ELF-1 (cell line): Measurements from ENCODE around the gene DEF6.

Source experiments
- DNase-seq: peaks from one replicate; pipeline ENCODE4 v3.0.0-alpha.2; 2016; ENCODE audit warnings: low read depth, low spot score

Gene DEF6, protein sequence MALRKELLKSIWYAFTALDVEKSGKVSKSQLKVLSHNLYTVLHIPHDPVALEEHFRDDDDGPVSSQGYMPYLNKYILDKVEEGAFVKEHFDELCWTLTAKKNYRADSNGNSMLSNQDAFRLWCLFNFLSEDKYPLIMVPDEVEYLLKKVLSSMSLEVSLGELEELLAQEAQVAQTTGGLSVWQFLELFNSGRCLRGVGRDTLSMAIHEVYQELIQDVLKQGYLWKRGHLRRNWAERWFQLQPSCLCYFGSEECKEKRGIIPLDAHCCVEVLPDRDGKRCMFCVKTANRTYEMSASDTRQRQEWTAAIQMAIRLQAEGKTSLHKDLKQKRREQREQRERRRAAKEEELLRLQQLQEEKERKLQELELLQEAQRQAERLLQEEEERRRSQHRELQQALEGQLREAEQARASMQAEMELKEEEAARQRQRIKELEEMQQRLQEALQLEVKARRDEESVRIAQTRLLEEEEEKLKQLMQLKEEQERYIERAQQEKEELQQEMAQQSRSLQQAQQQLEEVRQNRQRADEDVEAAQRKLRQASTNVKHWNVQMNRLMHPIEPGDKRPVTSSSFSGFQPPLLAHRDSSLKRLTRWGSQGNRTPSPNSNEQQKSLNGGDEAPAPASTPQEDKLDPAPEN

DNA sequence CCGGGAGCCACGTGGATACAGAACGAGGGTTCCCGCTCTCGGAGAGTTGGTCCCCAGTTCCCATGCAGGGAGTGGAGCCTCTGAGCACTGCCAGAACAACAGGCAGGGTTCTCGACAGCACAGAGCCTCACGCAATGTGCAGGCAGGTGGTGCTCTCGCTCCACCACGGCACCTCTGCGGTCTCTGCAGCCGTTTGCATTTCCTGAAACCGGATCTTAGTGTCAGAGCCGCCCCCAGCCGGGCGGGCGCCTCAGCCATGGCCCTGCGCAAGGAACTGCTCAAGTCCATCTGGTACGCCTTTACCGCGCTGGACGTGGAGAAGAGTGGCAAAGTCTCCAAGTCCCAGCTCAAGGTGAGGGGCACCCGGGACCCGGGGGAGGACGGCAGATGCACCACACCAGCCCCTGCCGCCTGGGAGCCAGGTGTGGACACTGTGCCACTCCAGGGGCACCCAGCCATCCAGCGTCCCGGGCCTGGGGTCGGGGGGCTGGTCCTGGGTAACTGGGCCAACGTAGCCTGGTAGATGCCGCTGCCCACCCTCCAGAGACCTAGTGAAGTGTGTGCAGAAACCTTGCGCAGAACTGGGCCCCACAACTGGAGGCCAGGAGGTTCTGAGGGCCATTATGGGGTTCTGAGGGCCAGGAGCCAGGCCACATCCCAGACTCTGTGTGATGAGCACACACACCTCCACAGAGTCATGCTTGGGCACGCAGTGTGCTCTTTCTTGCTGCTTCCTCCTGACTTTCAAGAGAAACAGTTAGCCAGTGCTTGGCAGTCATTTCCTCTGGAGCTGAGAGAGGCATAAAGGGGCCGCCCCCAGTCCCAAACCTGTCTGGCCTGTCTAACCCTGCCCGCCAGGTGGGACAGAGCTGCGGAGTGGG lies at the start of gene DEF6:
DEF6 (plus strand) TSS at position 218 of the 881 bp plus-strand sequence; CDS start at position 257, 39 bp downstream.
- peak; percentile 93 for DNase-seq

DNA sequence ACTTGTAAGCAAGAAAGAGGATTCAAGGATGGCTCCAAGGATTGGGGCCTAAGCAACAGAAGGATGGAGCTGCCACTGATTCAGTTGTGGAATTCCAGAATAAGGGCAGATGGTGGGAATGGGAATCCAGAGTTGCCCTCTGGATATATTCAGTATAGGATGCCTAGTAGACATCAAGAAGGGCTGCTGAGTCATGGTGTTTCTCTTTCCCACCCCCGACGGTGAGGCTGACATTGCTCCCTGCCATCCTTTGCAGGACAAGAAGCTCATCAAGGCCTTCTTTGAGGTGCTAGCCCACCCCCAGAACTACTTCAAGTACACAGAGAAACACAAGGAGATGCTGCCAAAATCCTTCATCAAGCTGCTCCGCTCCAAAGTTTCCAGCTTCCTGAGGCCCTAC lies 49.3 kb upstream of the DEF6 start:
- DNase-seq = no peak

DNA sequence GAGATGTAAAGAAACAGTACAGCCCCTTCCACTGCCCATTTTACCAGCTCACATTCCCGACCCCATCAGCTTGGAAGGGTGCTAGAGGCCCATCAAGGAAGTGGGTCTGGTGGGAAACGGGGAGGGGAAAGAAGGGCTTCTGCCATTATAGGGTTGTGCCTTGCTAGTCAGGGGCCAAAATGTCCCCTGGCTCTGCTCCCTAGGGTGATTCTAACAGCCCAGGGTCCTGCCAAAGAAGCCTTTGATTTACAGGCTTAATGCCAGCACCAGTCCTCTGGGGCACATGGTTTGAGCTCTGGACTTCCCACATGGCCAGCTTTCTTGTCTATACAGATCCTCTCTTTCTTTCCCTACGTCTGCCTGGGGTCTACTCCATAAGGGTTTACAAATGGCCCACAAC lies 48.7 kb upstream of the DEF6 start:
- DNase-seq = no peak

DNA sequence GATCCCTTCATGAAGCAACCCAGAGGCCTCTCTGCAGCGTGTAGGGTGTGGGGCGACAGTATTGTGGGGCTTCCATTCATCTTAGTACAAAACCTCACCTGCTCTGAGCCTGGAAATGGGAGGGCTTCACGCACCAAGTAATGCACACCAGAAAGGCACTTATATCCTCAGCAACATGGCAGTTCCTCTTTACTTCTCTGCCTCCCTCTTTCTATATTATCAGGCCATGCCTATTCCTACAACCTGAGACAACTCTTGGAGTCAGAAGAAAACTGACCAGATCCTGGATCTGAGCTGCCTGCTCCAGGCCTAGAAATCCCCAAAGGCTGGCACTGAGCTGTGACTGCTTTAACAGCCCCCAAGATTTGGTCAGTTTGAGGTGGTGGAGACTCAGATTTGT lies 45.7 kb upstream of the DEF6 start:
- DNase-seq = no peak

DNA sequence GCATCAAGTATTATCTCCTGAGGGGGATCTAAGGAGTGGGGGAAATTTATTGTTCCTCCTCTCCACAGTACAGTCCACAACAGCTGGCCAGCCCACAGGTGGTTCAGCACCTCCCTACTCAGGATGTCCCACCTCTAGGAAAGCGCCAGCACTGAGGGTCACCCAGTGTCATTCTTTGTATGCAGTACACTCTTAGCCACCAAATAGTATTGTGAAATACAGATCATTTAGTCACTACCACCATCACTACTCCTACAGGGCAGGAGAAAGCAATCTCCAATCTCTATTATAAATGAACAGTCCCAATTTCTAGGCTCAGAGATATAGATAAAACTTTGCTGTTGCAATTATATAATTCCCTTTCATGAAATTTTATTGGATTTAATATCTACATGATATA lies 44.4 kb upstream of the DEF6 start:
- DNase-seq = no peak

DNA sequence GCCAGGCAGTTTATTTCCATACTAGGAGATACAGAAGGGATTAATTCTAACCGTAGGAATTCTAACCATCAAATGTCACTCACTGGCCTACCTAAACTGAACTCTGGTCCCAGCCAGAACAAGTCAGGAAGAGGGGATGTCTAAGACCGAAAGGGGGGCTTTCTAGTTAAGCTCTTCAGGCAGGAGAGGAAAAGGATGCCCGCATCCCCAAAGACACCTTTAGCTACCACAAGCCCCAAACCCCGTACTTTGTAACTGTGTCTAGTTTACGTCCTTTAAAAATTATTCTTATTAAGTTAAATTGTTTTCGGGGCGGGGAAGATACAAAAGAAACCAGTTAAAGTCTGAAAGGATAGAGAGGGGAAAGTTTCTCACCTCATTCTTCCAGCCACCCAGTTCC lies 39.3 kb upstream of the DEF6 start:
- DNase-seq = no peak

DNA sequence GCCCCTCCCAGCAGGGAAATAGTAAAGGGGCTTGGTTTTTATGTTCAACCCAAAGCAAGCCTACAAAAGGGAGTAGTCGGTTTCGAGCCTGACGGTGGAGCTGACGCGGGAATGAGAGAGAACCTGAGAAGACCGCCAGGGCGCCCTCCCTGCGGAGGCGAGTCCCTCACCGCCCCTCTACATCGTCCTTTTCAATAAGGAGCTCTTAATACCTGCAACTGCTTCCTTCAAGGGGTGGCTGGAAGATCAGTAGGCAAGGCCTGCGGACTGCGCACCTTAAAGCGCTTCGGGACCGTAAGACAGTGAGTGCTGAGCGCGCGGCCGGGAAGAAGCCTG lies 38.8 kb upstream of the DEF6 start:
- no peak for DNase-seq

DNA sequence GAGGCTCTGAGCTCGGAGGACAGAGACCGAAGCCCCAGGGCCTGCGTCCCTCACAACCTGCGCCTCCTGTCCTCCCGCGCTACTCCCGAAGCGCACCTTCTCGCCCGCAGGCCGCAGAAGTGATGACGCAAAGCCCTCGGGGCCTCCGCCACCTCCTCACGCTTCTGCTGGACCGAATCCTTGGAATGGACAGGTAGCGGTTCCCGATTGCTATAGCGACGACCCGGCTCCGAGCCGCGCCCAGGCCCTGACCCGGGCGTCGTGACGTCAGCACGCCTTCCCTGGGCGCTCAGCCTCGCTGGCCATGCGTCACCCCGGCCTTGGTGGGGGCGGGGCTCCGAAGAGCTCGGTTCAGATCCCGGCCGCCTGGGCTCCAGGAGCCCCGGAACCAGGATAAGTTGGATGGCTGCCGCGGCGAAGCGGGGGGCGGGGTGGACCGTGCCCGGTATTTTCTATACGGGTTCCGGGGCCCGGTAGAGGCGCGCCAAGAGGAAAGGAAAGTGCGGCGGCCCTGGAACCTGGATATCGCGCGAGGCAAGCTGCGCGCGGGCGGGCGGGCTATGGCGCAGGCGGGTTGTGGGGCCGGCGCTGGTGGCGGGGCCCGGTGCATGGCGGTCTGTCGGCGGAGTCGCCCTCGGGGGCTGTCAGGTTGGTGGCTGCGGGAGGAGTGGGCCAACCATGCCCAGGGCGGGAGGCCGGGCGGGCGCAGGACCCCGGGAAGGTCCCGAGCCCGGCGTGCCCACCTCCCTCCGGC lies 38.2 kb upstream of the DEF6 start, which contains the start of gene ZNF76:
ZNF76 (plus strand) TSS at position 542 of the 754 bp plus-strand sequence. CDS start 21,417 bp downstream, outside the sequence.
- DNase-seq = peak; percentile 99

DNA sequence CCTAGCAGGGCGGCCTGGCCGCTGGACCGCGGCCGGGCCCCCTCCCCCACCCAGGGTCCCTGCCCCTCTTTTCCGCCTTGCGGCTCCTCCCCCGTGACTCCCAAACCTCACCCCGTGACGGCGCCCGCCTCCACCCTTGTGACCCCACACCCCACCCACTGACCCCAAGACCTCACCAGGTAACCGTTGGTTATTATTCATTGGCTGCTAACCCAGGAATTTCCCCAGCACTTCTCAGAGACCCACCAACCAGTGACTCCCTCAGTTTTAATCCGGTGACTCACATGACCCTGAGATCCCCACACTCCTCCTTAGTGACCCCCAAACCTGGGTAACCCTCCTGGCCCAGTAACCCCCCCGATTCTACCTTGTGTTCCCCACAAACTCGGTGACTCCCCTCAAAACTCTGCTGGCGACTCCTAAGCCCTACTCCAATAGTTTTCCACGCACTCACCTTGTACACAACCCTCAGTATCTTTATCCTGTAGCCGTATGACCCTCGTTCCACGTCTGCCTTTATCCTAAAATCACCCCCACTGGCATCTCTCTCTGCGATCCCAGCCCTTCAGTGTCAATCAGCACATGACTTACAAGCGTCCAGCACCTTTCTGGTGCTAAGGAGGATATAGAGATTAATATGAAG lies 37.5 kb upstream of the DEF6 start:
- DNase-seq = no peak

DNA sequence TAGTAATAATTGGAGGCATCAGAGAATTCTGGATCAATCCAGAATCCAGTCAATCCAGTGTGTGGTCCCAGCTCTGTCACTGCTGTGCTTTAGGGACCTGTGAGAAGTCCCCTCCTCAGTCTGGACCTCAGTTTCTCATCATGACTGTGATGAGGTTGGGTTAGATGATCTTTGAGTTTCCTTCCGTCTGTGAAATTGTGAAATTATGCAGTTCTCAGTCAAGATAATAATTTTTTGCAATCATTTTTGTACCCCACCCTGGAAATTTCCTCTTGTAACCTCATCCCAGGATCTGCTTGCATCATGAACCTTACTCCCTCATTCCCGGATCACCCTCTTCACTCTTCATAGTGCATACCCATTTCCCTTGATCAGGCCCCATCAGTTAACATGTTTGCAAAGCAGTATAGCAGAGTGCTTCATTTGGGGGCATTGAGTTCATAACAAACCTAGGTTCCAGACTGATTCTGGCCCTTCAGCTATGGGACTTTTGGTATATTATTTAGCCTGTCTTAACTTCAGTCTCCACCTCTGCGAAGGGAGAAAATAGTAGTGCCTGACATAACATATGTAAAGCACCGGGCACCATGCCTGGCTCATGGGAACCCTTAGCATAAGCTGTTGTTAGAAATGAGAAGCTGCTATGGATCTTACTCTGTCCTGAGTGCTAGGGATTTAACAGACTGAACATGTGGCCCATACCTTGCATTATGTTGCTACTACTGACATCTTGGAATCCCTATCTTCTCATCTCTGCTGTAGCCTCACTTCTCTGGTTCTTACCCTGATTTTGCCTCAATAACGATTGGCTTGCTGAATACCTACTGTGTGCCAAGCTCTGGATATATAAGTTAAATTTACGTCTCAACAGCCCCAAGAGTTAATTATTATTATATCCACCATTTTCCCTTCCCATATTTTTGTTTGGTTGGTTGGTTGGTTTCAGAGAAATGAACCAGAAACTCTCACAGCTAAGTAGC lies 36.7 kb upstream of the DEF6 start:
- no peak for DNase-seq

DNA sequence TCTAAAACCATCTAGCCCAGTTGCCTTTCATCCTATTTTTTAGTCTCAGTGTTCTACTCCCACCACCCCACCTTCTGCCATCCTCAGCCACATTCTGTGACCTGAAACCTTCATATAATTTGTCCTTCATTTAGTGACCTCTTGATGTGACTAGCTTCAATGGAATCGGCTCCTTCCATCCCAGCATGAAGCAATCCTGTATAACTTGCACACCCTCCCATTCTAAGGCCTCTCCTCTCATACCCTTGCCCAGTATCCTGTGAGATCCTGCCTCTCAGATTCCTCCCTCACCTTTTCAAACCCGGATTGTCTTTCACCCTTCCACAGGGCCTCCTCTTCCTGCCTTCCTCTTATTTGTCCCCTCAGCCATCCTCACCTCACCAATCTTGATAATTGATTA lies 35.0 kb upstream of the DEF6 start:
- DNase-seq = no peak

DNA sequence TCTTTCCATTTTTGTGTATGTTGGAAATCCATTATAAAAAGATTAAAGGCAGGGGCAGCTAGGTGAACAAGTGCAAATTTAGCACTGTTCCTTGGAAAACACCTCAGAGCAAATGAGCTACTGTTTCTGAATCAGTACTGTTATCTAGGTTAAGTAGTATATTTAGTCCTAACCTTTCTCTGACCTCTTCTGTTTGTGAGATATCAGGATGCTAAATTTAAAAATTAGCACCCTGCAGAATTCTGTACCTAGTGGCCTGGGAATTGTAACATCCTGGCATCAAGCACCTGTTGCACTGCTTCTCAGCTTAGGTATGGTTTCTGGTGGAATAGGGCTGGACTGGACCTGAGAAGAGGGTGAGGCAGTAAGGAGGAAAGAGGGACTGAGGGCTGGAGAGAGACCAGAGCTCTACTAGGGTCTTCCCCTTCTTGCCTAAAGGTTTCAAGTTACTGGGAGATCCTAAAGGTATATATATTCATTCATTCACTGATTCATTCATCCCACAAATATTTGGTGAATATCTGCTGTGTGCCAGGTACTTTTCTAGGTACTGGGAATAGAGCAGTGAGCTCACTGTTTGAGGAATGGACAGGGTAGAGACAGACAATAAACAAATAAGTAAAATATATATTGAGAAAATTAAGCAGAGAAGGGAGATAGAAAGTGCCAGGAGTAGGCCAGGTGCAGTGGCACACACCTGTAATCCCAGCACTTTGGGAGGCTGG lies 32.9 kb upstream of the DEF6 start:
- no peak for DNase-seq

DNA sequence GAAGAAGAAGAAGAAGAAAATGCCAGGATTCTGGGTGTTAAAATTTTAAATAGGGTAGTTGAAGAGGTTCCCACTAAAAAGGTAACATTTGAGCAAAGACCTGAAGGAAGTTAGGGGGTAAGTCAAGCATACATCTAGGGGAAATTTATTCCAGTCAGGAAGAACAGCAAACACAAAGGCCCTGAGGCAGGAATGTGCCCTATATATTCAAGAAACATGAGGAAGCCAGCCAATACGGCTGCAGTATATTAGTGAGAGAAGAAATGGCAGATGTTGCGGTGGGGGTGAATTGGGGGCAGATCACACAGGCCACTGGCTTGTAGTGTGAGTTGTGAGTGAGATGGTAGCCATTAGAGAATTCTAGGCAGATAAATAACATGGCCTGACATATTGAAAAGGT lies 32.1 kb upstream of the DEF6 start:
- DNase-seq = no peak

DNA sequence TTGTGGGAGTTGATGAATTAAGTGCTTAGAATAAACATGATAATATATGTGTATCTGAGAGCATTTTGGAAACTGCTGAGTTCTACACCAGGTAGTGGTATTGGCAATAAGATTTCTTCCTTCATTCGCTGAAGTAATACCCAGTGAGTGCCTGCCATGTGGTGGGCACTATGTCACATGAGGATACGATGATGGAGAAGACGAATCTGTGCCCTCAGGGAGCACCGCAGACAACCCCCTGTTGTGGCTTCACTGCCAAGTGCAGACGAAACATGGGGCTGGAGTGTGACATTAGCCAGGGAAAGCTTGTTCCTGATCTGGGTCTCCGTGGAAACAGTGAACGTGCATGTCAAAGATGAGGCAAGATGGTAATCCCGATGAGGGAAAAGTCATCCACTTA lies 30.2 kb upstream of the DEF6 start:
- no peak for DNase-seq

DNA sequence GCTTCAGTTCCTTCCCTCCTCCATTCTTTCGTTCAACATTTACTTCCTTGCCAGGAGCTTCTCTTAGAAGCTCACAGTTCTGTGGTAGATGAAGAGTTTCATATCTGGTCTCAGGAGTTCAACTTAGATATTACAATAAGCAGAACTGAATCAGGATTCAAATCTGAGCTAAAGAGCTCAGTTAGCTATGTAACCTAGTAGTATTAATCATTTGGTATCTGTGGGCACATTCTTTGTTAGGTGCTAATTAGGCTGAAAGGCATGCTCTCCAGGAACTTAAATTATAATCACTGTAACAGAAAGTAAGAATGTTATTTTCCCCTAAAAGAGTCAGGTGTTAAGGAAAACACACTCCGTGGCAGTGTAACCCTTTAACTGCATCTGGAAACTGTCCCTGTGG lies 29.7 kb upstream of the DEF6 start:
- no peak for DNase-seq

DNA sequence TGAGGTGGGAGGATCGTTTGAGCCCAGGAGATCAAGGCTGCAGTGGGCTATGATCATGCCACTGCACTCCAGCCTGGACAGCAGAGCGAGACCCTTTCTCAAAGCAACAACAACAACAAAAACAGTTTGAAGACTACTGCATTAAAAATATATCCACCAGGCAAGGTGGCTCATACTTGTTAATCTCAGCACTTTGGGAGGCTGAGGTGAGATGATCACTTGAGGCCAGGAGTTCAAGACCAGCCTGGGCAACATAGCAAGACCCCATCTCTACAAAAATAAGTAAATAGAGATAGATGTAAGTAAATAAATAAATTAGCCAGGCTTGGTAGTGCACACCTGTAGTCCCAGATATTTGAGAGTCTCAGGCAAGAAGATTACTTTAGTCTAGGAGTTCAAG lies 25.6 kb upstream of the DEF6 start:
- DNase-seq = no peak

DNA sequence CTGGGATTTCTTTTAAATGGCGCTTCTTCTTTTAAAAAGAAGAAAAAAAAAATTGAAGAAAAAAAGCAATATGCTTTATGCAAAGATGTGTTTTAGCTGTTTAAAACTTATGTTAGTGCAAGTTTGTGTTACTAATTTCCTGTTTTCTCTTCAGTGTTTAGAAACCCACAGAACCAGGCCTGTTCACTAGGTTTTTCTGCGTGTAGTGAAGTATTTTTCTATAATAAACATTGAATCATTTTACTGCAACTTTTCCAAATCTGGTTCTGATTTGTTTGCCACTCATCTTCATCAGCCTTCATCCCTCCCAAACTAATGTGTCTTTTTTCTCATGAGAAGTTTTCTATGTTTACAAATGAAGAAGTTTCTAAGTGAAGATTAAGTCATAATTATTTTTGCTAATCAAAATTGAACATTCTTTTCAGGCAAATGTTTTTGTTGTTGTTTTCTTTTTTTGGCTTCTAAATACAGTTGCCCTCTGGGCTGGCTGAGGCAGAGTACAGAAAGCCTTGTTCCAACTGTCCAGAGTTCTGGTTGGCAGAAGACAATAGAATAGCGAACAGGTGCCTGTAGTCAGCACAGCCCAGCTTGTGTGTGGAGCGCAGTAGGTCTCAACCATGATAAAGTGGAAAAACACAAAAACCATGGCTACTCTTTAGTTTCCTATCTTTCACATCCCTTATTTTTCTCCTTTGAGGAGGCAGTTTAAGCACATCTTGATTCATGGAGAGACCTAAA lies 23.6 kb upstream of the DEF6 start:
- DNase-seq = no peak

DNA sequence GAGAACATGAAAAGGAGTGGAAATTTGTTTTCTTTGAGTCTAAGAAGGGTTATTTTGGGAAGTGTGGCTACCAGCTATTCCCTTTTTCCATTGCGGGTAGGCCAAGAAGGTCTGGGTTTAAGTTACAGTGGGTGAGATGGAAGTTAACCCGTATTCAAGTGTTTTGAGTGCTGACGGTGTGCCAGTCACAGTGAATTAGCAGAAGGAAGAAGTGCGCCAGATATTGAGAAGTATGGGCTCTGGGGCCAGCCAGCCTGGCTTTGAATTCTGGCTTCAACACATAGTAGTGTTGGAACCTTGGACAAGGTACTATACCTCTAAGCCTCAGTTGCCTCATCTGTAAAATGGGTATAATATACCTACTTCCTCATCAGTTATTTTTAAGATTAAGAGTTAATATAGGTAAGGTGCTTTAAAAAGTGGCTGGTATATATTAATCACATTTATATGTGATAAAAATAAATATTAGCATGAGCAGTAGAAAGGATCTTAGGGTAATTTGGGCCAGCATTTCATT lies 21.8 kb upstream of the DEF6 start:
- no peak for DNase-seq
